Vagina (tissue), 2 donors: ENCODE results near the gene TLCD5.

Experiments
- CTCF ChIP-seq, 3 experiments: fragments of 450-650 bp in 2 of 3; fragments of 200-600 bp in 1 of 3; sonication (generic) in 1 of 3; IDR thresholded peaks; one replicate each; pipeline ENCODE4 v1.5.1; 2017 to 2019; ENCODE audit warnings: antibody characterized with exemption in 3 of 3, mild to moderate bottlenecking in 2 of 3, moderate library complexity in 2 of 3
- POLR2AphosphoS5 ChIP-seq, 2 donors: sonication (generic); formaldehyde crosslinking; IDR thresholded peaks; one replicate each; pipeline ENCODE4 v1.9.0; 2017; ENCODE audit warnings: antibody characterized with exemption in 2 of 2, mild to moderate bottlenecking in 2 of 2, low read depth in 1 of 2; ENCODE audit not compliant: insufficient read depth in 1 of 2

GRCh38 chr11:120329556-120329955 lies 4.5 kb downstream of the TLCD5 start:
- TF ChIP-seq CTCF (IDR thresholded peaks at IDR 0.05) (no peak), POLR2AphosphoS5 (IDR thresholded peaks at IDR 0.05; ENCODE audit: insufficient read depth in 1 of 2, low read depth in 1 of 2) (no peak)
